Left lung (tissue), 10 donors: ENCODE results near the gene SLC10A4. TPM values are rescaled to one million over a fixed set of nuclear protein-coding genes. Genes with fewer than 3 reads are reported as not detected.

ENCODE experiments used
- ATAC-seq: fragments of 200-7000 bp; cut with Tn5 transposase; one replicate; pipeline ENCODE4 v1.9.1; 2020; ENCODE audit warnings: moderate library complexity
- DNase-seq, 4 donors: peaks; one replicate each; pipeline ENCODE4 v3.0.0-alpha.2; 2013 to 2020
- H3K27ac ChIP-seq, 2 donors: fragments of 200-600 bp; sonication (generic) in 1 of 2; one replicate each; pipeline versions ENCODE4 v1.5.0 to v1.8.0; 2020 to 2021
- H3K27me3 ChIP-seq, 2 donors: fragments of 200-600 bp; sonication (generic) in 1 of 2; one replicate each; pipeline versions ENCODE4 v1.5.0 to v1.8.0; 2020 to 2021
- H3K36me3 ChIP-seq, 2 donors: fragments of 200-600 bp; sonication (generic) in 1 of 2; one replicate each; pipeline versions ENCODE4 v1.5.0 to v1.8.0; 2020 to 2021
- H3K4me1 ChIP-seq, 2 donors: fragments of 200-600 bp; one replicate each; pipeline ENCODE4 v1.8.0; 2021
- H3K4me3 ChIP-seq, 2 donors: fragments of 200-600 bp; sonication (generic) in 1 of 2; one replicate each; pipeline versions ENCODE4 v1.5.0 to v1.8.0; 2020 to 2021; ENCODE audit warnings: mild to moderate bottlenecking in 1 of 2
- H3K9me3 ChIP-seq, 2 donors: fragments of 200-600 bp; sonication (generic) in 1 of 2; one replicate each; pipeline versions ENCODE4 v1.5.0 to v1.8.0; 2020 to 2021
- intact Hi-C, 2 donors: fragments of 100-400 bp; cut with DNase I; formaldehyde crosslinking; loops; one replicate each; pipeline versions ENCODE4 v1.11.2 to v1.14.2; 2022
- polyA plus RNA-seq, 6 donors: library from polyadenylated mRNA; unstranded; fragments of 120-200 nt; gene quantifications; one replicate each; pipeline ENCODE4 v1.2.1, GENCODE V29; 2013; ENCODE audit not compliant: insufficient read length in 6 of 6
- total RNA-seq, 2 donors: library from RNA; stranded (reverse); fragmentation: NEBNext Ultra II Directional; extraction: Animal tissue kit (Norgen Biotek cat#: 25700); gene quantifications; one replicate each; pipeline ENCODE4 v1.2.1, GENCODE V29; 2021
- TF ChIP-seq, protein P1 (sequence below), 2 donors: fragments of 200-600 bp; sonication (generic) in 1 of 2; IDR thresholded peaks; one replicate each; pipeline versions ENCODE4 v1.5.0 to v1.8.0; 2021; ENCODE audit warnings: antibody characterized with exemption in 2 of 2
- donor health status: DM: no; HTN: yes; CAD: no.
- donor health status: DM: no; HTN: no; CAD: no.

SLC10A4 gene
- total and polyA plus RNA-seq, 8 donors: 0.31 to 0.84 (median 0.39) TPM

DNA sequence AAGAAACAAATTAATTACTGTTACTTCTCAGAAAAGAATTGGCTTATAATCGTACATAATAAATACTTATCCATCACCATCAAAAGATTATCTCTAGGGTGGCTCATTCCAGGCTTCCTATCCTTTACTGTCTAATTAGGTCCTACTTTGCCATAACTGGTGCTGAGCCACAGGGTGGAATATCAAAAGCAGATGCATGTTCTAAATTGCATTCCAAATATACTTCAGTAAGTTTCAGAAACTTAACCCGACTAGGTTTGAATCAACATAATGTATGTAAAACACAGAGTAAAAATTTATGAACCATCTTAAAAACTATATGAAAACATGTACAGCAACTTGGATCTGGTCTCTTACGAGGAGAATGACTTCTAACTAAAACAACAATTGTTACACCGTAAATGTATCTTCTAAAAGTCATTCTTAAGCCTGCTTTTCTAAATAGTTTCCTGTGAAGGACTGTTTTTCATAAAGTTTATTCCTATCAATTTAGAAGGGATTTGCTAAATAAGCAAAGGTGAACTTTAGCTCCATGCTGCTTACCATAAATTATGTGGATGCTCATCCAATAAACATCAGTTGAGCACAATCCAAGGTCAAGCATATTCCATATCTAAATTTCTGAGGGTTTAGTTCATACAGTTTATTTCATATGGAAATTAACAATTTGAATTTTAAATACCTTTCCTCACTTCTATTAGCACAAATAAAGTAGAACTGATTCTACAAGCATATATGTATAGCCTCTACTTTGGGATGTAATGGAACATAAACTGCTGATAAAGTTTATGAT lies 20.3 kb downstream of the SLC10A4 start:
- Histone ChIP-seq H3K4me1 (no peaks in the 10 kb centered on the region), H3K36me3 (peaks cover 0 to 65% of the 10 kb centered on the region in 2 donors), H3K27ac (no peak overlapping the region), H3K9me3 (no peaks in the 10 kb centered on the region), H3K4me3 (no peak overlapping the region), H3K27me3 (no peaks in the 10 kb centered on the region)
- DNase-seq (no peak), ATAC-seq (no peak)
- intact Hi-C loops: no loop called here
- TF ChIP-seq, protein P1, sequence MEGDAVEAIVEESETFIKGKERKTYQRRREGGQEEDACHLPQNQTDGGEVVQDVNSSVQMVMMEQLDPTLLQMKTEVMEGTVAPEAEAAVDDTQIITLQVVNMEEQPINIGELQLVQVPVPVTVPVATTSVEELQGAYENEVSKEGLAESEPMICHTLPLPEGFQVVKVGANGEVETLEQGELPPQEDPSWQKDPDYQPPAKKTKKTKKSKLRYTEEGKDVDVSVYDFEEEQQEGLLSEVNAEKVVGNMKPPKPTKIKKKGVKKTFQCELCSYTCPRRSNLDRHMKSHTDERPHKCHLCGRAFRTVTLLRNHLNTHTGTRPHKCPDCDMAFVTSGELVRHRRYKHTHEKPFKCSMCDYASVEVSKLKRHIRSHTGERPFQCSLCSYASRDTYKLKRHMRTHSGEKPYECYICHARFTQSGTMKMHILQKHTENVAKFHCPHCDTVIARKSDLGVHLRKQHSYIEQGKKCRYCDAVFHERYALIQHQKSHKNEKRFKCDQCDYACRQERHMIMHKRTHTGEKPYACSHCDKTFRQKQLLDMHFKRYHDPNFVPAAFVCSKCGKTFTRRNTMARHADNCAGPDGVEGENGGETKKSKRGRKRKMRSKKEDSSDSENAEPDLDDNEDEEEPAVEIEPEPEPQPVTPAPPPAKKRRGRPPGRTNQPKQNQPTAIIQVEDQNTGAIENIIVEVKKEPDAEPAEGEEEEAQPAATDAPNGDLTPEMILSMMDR (IDR thresholded peaks at IDR 0.05): no peak

- ATAC-seq (no peak), DNase-seq (no peak)
- no peak overlapping the region for H3K4me3 ChIP-seq
- intact Hi-C loops: no loop called here
- peaks cover 0 to 66% of the 10 kb centered on the region in 2 donors for H3K36me3 ChIP-seq
- TF ChIP-seq, protein P1 (IDR thresholded peaks at IDR 0.05): no peak
- H3K27ac ChIP-seq: no peak overlapping the region
- H3K9me3 ChIP-seq: no peaks in the 10 kb centered on the region
- no peaks in the 10 kb centered on the region for H3K4me1 ChIP-seq
- no peaks in the 10 kb centered on the region for H3K27me3 ChIP-seq
Measured at GRCh38 chr4:48504026-48504330, 20.8 kb downstream of the SLC10A4 start.

- TF ChIP-seq, protein P1 (IDR thresholded peaks at IDR 0.05): no peak
- no peaks in the 10 kb centered on the region for H3K4me1 ChIP-seq
- no peak overlapping the region for H3K4me3 ChIP-seq
- no peak for DNase-seq
- no peaks in the 10 kb centered on the region for H3K9me3 ChIP-seq
- peaks cover 0 to 66% of the 10 kb centered on the region in 2 donors for H3K36me3 ChIP-seq
- H3K27ac ChIP-seq: no peak overlapping the region
- ATAC-seq: no peak
- intact Hi-C loops: no loop called here
- H3K27me3 ChIP-seq: no peaks in the 10 kb centered on the region
Measured at GRCh38 chr4:48504352-48504751, 21.2 kb downstream of the SLC10A4 start.

DNA sequence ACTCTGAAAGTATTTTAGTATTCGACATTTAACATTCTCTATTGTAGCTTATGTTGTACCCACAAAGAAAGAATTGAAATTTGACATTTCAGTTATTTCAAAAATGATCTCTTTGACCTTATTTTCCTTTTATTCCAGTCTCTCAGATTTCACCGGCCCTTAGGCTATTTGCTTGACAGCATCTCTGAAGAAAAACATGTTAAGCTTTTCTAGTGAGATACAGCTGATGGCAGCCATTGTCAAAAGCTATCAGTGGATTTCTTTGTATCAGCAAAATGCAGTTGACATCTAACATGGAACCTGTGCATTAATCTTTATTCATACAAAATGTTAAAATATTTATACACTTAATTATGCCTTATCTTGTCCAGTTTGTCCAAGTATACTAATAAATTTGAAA lies 23.6 kb downstream of the SLC10A4 start:
- intact Hi-C loops: no loop called here
- Histone ChIP-seq H3K4me1 (no peaks in the 10 kb centered on the region), H3K36me3 (peaks cover 0 to 66% of the 10 kb centered on the region in 2 donors), H3K4me3 (no peak overlapping the region), H3K9me3 (no peaks in the 10 kb centered on the region), H3K27me3 (no peaks in the 10 kb centered on the region), H3K27ac (no peak overlapping the region)
- DNase-seq (no peak), ATAC-seq (no peak)
- TF ChIP-seq, protein P1 (IDR thresholded peaks at IDR 0.05): no peak

GRCh38 chr4:48509543-48509942 lies 26.4 kb downstream of the SLC10A4 start:
- no peaks in the 10 kb centered on the region for H3K4me1 ChIP-seq
- H3K9me3 ChIP-seq: no peaks in the 10 kb centered on the region
- TF ChIP-seq, protein P1 (IDR thresholded peaks at IDR 0.05): no peak
- H3K4me3 ChIP-seq: no peak overlapping the region
- H3K27me3 ChIP-seq: no peaks in the 10 kb centered on the region
- no peak for DNase-seq
- H3K27ac ChIP-seq: no peak overlapping the region
- no peak for ATAC-seq
- H3K36me3 ChIP-seq: peaks cover 0 to 93% of the 10 kb centered on the region in 2 donors
- intact Hi-C loops: no loop called here
